ENCODE results near the gene ALDH1L1. TPM values are rescaled to one million over a fixed set of nuclear protein-coding genes. Genes with fewer than 3 reads are reported as not detected.

Gene ALDH1L1
- total RNA-seq, 1 experiment from 2014 or later, result not detected

DNA sequence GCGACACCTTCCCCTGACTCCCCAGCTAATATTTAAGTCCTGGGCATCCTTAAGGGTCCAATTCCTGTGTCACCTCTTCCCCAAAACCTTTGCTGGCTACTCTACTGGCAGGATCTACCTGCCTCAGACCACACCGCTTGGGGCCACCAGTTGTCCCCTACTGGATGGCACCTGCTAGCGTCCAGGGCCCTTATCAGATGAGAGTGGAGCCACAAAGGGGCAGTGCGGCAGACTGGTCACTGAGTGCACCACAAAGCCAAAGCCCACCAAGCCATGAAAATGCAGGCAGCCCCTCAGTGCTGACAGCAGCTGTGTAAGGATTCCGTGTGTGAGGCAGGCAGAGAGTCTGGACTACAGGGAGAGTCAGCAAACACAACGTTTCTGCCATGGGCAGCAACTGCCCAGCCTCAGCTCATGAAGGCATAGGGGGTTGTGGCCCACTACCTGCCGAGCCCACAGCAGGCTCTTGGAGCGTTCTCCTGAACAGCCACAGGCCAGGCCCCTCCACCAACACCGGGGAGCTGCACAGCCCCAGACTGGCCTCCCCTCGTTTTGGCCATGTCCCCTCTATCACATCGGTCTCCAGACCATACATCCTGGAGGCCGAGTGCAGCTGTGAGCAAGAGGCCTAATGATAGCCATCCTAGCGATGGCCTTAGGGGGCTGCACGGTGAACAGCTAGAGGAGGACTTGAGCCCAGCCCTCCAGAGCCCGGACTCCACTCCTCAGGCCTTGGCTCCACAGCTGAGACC is 32.3 kb downstream of the ALDH1L1 start:
- POLR2A ChIA-PET (ENCODE audit: unreplicated experiment), result no interaction called here
- CTCF ChIA-PET, result no interaction called here
- ATAC-seq, result no peak
- Histone ChIP-seq H3K9ac (ENCODE audit: low read length) (no peak overlapping the region), H2AFZ (ENCODE audit: low read length) (no peak overlapping the region), H3K36me3 (ENCODE audit: low read depth, low read length) (no peaks in the 10 kb centered on the region), H3K4me2 (ENCODE audit: low read length) (no peak overlapping the region), H3K4me3 (ENCODE audit: low read length) (no peak overlapping the region), H3K27me3 (ENCODE audit: low read length) (peaks cover 15% of the 10 kb centered on the region; the same call in 1 of the 2 replicates), H3K4me1 (ENCODE audit: insufficient read depth, low read length) (no peaks in the 10 kb centered on the region), H3K27ac (ENCODE audit: low read length) (no peak overlapping the region), H3F3A (ENCODE audit: low read length, unreplicated experiment) (no peaks in the 10 kb centered on the region), H3K9me3 (ENCODE audit: low read length) (no peaks in the 10 kb centered on the region), H4K20me1 (ENCODE audit: low read length) (no peaks in the 10 kb centered on the region), H3K9me2 (replicated peaks; ENCODE audit: low read length) (no peaks in the 10 kb centered on the region), H3K79me2 (ENCODE audit: low read length) (no peaks in the 10 kb centered on the region)
- TF ChIP-seq, protein P1, sequence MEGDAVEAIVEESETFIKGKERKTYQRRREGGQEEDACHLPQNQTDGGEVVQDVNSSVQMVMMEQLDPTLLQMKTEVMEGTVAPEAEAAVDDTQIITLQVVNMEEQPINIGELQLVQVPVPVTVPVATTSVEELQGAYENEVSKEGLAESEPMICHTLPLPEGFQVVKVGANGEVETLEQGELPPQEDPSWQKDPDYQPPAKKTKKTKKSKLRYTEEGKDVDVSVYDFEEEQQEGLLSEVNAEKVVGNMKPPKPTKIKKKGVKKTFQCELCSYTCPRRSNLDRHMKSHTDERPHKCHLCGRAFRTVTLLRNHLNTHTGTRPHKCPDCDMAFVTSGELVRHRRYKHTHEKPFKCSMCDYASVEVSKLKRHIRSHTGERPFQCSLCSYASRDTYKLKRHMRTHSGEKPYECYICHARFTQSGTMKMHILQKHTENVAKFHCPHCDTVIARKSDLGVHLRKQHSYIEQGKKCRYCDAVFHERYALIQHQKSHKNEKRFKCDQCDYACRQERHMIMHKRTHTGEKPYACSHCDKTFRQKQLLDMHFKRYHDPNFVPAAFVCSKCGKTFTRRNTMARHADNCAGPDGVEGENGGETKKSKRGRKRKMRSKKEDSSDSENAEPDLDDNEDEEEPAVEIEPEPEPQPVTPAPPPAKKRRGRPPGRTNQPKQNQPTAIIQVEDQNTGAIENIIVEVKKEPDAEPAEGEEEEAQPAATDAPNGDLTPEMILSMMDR (conservative IDR thresholded peaks at IDR 0.05; ENCODE audit: low read depth, low read length), result no peak
- no peak for TF ChIP-seq EZH2 (IDR thresholded peaks at IDR 0.05; ENCODE audit: low read length, unreplicated experiment)
- TF ChIP-seq EZH2phosphoT487 (IDR thresholded peaks at IDR 0.05; ENCODE audit: borderline replicate concordance, low read length), result no peak
- BruUV-seq (replicated peaks), result no TSS peak
- intact Hi-C loops (cut with micrococcal nuclease), result no loop called here
- no peak for DNase-seq

DNA sequence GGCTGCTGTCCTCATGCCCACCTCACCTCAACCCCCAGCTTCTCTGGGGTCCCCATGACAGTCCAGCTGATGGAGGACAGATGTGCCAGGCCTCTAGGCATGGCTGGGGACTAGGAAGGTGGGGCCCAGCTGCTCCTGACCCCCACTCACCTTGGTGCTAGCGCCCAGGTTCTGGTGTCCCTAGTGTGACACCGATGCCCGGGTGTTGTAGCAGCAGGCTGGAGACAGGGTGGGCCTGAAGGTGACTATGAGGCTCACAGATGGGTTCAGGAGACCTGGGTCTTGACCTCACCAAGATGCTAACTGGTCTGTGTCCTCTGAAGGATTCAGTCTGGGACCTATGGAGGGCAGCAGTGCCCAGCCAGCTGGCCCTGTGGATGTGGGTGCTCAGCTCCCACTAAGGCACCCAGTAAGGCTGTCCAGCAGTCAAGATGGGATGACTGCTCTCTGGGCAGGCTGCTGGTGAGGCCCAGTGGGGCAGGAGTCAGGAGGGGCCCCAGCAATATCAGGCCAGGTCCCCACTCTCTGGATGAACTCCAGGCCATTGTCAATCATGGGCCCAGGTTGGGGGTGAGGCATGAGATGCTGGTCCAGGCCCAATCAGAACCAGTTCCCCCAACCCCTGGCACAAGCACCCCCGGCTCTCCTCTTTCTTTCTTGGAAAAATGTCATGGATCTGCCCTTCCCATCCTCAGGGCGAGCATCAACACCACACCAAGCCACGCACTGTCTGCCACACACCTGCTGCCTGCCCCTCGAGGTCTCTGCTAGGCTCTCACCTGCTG is 33.0 kb downstream of the ALDH1L1 start:
- Histone ChIP-seq H3K9me3 (ENCODE audit: low read length) (no peaks in the 10 kb centered on the region), H3K4me2 (ENCODE audit: low read length) (no peak overlapping the region), H3F3A (ENCODE audit: low read length, unreplicated experiment) (no peaks in the 10 kb centered on the region), H3K4me3 (ENCODE audit: low read length) (no peak overlapping the region), H2AFZ (ENCODE audit: low read length) (no peak overlapping the region), H3K4me1 (ENCODE audit: insufficient read depth, low read length) (no peaks in the 10 kb centered on the region), H3K9ac (ENCODE audit: low read length) (no peak overlapping the region), H3K9me2 (replicated peaks; ENCODE audit: low read length) (no peaks in the 10 kb centered on the region), H3K36me3 (ENCODE audit: low read depth, low read length) (no peaks in the 10 kb centered on the region), H3K27me3 (ENCODE audit: low read length) (peaks cover 19% of the 10 kb centered on the region; the same call in 1 of the 2 replicates), H3K79me2 (ENCODE audit: low read length) (no peaks in the 10 kb centered on the region), H3K27ac (ENCODE audit: low read length) (no peak overlapping the region), H4K20me1 (ENCODE audit: low read length) (no peaks in the 10 kb centered on the region)
- CTCF ChIA-PET, result no interaction called here
- ATAC-seq, result no peak
- intact Hi-C loops (cut with micrococcal nuclease), result no loop called here
- TF ChIP-seq EZH2phosphoT487 (IDR thresholded peaks at IDR 0.05; ENCODE audit: borderline replicate concordance, low read length) (no peak), EZH2 (IDR thresholded peaks at IDR 0.05; ENCODE audit: low read length, unreplicated experiment) (no peak)
- TF ChIP-seq, protein P1 (conservative IDR thresholded peaks at IDR 0.05; ENCODE audit: low read depth, low read length), result no peak
- BruUV-seq (replicated peaks), result no TSS peak
- no peak for DNase-seq
- POLR2A ChIA-PET (ENCODE audit: unreplicated experiment), result no interaction called here

Data from PC-3 (cell line).